Activated B cell treated with CpG ODN at 0.5 μM for 24 hours (primary cell): Measurements from ENCODE around the gene NDST4. TPM values are rescaled to one million over a fixed set of nuclear protein-coding genes. Genes with fewer than 3 reads are reported as not detected.

Experiments used
- ATAC-seq: fragments of 200-7000 bp; cut with Tn5 transposase; one replicate; pipeline ENCODE4 v1.10.0; 2021; ENCODE audit warnings: low read depth, mild to moderate bottlenecking, moderate library complexity
- CTCF ChIA-PET: fragments of 350-600 bp; sonication (Branson Sonifier 250); formaldehyde crosslinking; loops from one replicate; lab custom pipeline; 2021; ENCODE audit warnings: antibody characterized with exemption; lab: Charles Lee
- POLR2A ChIA-PET: fragments of 350-600 bp; sonication (Branson Sonifier 250); formaldehyde crosslinking; loops from one replicate; lab custom pipeline; 2021; ENCODE audit warnings: antibody characterized with exemption; lab: Charles Lee
- DNase-seq: peaks from one replicate; pipeline ENCODE4 v3.0.0; 2022
- H3K27ac Mint-ChIP-seq: one replicate; pipeline ENCODE4 v1.8.0; 2020; ENCODE audit warnings: mixed read lengths
- H3K27me3 Mint-ChIP-seq: one replicate; pipeline ENCODE4 v1.8.0; 2021; ENCODE audit warnings: mixed read lengths
- H3K36me3 Mint-ChIP-seq: one replicate; pipeline ENCODE4 v1.8.0; 2021; ENCODE audit warnings: low read depth, mixed read lengths
- H3K4me1 Mint-ChIP-seq: one replicate; pipeline ENCODE4 v1.8.0; 2021; ENCODE audit warnings: mixed read lengths
- H3K4me3 Mint-ChIP-seq: one replicate; pipeline ENCODE4 v1.8.0; 2020; ENCODE audit warnings: mild to moderate bottlenecking, mixed read lengths
- H3K9me3 Mint-ChIP-seq: one replicate; pipeline ENCODE4 v1.8.0; 2020; ENCODE audit warnings: mixed read lengths
- intact Hi-C: fragments of 100-400 bp; cut with micrococcal nuclease; formaldehyde crosslinking; loops from one replicate; pipeline ENCODE4 v1.15.1; 2024
- total RNA-seq: library from RNA; stranded (reverse); gene quantifications from 2 replicates; pipeline ENCODE4 v1.2.3, GENCODE V29; 2022
- TF ChIP-seq, protein P1 (sequence below): fragments of 200-600 bp; IDR thresholded peaks from one replicate; pipeline ENCODE4 v1.8.0; 2022; ENCODE audit warnings: antibody characterized with exemption, mild to moderate bottlenecking

NDST4 gene
- total RNA-seq, 1 donor from 2014 or later: not detected

DNA sequence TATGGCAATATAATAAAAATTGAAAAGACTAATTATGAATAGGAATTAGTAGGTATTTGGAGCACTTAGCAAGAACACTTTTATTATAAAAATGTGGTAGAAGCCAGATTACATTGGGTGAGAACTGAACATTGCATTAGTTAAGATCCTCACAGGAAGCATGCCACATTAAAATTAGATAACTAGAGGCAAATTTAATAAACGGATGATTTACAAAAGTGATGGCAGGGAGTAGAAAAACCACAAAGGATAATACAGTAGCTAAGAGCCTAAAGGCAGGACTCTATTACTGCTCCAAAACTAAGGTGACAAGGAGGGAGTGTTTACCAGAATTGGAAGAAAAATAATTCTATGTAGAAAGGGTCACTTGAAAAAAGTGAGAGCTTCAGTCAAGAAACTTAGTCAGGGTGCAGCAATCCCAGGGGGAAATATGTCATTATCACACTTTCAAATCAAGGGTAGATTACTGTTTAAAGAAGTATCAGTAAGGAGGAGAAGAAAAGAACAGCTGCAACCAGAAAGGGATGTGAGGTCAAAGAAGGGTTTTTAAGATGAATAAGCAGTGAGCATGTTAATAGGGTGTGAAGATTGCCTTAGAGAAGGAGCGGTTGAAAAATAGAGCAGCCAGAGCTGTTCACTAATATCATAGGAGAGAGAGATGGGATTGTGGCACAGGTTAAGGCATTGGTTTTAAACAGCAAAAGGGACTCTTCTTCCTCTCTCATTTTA lies 84.6 kb downstream of the NDST4 start:
- Mint-ChIP-seq H3K4me1 (no peaks in the 10 kb centered on the region), H3K27ac (no peak overlapping the region), H3K36me3 (no peaks in the 10 kb centered on the region), H3K27me3 (no peaks in the 10 kb centered on the region), H3K9me3 (no peaks in the 10 kb centered on the region), H3K4me3 (no peak overlapping the region)
- ChIA-PET CTCF (no interaction called here), POLR2A (no interaction called here)
- TF ChIP-seq, protein P1, sequence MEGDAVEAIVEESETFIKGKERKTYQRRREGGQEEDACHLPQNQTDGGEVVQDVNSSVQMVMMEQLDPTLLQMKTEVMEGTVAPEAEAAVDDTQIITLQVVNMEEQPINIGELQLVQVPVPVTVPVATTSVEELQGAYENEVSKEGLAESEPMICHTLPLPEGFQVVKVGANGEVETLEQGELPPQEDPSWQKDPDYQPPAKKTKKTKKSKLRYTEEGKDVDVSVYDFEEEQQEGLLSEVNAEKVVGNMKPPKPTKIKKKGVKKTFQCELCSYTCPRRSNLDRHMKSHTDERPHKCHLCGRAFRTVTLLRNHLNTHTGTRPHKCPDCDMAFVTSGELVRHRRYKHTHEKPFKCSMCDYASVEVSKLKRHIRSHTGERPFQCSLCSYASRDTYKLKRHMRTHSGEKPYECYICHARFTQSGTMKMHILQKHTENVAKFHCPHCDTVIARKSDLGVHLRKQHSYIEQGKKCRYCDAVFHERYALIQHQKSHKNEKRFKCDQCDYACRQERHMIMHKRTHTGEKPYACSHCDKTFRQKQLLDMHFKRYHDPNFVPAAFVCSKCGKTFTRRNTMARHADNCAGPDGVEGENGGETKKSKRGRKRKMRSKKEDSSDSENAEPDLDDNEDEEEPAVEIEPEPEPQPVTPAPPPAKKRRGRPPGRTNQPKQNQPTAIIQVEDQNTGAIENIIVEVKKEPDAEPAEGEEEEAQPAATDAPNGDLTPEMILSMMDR: no peak
- intact Hi-C loops: no loop called here
- DNase-seq: no peak
- ATAC-seq: no peak

DNA sequence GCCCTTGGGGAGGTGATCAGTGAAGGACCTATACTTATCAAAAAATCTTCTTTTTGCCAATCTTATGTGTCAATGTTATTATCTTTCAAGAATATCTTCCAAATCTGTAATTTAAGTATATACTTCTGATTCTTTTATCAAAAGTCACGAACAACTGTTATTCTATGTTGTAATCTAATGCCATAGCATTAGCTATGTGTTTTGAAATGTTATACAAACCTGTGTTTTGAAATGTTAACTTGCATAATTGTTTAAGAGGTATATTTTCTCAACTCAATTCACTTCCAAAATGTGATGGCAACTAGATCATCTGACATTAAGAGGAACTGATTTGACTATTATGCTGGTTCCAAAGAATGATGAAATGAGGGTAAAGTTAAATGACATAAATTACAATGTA lies 113.5 kb downstream of the NDST4 start:
- Mint-ChIP-seq H3K27me3 (no peaks in the 10 kb centered on the region), H3K4me3 (no peak overlapping the region), H3K4me1 (no peaks in the 10 kb centered on the region), H3K9me3 (no peaks in the 10 kb centered on the region), H3K27ac (no peak overlapping the region), H3K36me3 (no peaks in the 10 kb centered on the region)
- DNase-seq (no peak), ATAC-seq (no peak)
- TF ChIP-seq, protein P1: no peak
- ChIA-PET CTCF (no interaction called here), POLR2A (no interaction called here)
- intact Hi-C loops: no loop called here

DNA sequence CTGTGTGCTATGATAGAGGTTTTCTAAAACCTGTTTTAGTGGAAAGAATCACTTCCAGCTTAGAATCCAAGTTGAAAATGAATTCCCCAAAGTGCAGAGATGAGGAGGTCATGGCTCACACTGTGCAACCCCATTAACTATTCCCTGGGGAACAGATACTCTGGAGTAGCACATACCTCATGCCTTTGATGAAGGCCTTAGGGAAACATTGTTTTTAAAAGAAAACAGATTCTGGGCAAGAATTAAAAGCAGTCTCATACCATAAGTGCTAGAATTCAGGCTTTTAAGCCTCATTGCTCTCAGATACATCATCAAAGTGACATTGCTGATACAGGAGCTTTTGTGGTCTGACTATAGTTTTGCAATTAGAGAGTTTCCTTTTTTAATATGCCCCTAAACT lies 115.1 kb downstream of the NDST4 start:
- no peak overlapping the region for H3K27ac Mint-ChIP-seq
- no peaks in the 10 kb centered on the region for H3K27me3 Mint-ChIP-seq
- no peaks in the 10 kb centered on the region for H3K4me1 Mint-ChIP-seq
- H3K9me3 Mint-ChIP-seq: no peaks in the 10 kb centered on the region
- ATAC-seq (no peak), DNase-seq (no peak)
- POLR2A ChIA-PET: no interaction called here
- intact Hi-C loops: no loop called here
- TF ChIP-seq, protein P1: no peak
- no peaks in the 10 kb centered on the region for H3K36me3 Mint-ChIP-seq
- no peak overlapping the region for H3K4me3 Mint-ChIP-seq
- CTCF ChIA-PET: no interaction called here

DNA sequence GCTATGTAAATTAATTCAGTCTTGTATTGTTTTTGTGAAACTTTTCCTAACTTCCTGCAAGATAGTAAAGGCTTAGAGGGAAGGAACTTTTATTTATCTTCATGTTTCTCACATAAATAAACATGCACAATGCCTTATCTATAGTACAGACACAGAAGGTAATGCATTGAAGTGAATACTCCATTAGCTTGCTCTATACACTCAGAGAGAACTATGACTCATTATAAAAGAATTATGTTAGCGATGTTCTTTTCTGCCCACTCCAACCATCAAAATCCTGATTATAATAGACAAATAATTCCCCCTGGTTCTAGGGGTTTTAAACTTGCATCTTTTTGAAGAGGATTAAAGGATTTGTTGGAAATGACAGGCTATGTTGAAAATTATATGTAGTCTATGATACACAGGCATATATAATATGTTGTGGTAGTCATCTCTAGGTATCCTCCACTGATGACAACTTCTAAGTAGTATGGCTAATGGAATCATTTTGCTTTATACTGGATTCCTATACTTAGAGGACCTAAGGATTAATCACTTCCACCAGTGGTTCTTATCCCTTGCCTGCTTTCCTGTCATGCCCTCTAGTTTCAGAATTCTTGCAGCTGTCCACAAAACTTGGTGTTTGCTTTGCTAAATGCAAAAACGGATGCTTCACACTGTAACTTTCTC lies 115.7 kb downstream of the NDST4 start:
- Mint-ChIP-seq H3K27me3 (no peaks in the 10 kb centered on the region), H3K36me3 (no peaks in the 10 kb centered on the region), H3K4me1 (no peaks in the 10 kb centered on the region), H3K4me3 (no peak overlapping the region), H3K27ac (no peak overlapping the region), H3K9me3 (no peaks in the 10 kb centered on the region)
- no peak for ATAC-seq
- POLR2A ChIA-PET: no interaction called here
- CTCF ChIA-PET: no interaction called here
- TF ChIP-seq, protein P1: no peak
- no peak for DNase-seq
- intact Hi-C loops: no loop called here

DNA sequence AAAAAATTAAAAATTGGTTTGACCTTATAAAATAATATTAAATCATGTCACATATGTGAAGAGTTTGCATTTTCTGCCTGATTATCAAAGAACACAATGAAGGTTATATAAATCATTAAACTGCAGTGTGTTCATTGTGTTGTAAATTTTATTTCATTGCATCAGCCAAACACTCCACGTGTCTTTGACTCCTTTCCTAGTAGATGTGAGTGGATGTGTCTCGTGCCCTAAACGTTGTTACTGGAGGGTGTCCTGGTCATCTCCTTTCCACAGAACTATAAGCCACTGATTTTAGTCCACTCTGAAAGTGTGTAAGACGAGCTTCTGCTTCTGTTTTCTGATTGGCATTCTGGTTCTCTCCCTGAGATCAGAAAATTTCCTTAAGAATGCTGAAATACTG lies 127.3 kb downstream of the NDST4 start:
- no peaks in the 10 kb centered on the region for H3K4me1 Mint-ChIP-seq
- POLR2A ChIA-PET: no interaction called here
- TF ChIP-seq, protein P1: no peak
- no peaks in the 10 kb centered on the region for H3K36me3 Mint-ChIP-seq
- ATAC-seq: no peak
- H3K9me3 Mint-ChIP-seq: no peaks in the 10 kb centered on the region
- CTCF ChIA-PET: no interaction called here
- H3K27me3 Mint-ChIP-seq: no peaks in the 10 kb centered on the region
- H3K4me3 Mint-ChIP-seq: no peak overlapping the region
- intact Hi-C loops: no loop called here
- no peak for DNase-seq
- no peak overlapping the region for H3K27ac Mint-ChIP-seq
